Tongue (tissue), 2 donors: Measurements from ENCODE around the gene POM121L2. TPM values are rescaled to one million over a fixed set of nuclear protein-coding genes. Genes with fewer than 3 reads are reported as not detected.

Experiments used
- DNase-seq: peaks from one replicate; pipeline ENCODE4 v3.0.0-alpha.2; 2015
- total RNA-seq: library from RNA; depleted of rRNA; stranded (reverse); fragments of >200 nt; gene quantifications from one replicate; pipeline ENCODE4 v1.2.3, GENCODE V29; 2014

POM121L2 gene
- total RNA-seq = not detected

- DNase-seq = peak; percentile 71
These were observed at the start of gene POM121L2 for GRCh38 chr6:27312146-27312949. TSS of gene POM121L2 (minus strand) at chr6:27312273. CDS start at chr6:27312170, 103 bp downstream.

GRCh38 chr6:27359231-27359630 lies 47.2 kb upstream of the POM121L2 start:
- no peak for DNase-seq

GRCh38 chr6:27358786-27359185 lies 46.7 kb upstream of the POM121L2 start:
- DNase-seq = no peak

GRCh38 chr6:27352850-27353249 lies 40.8 kb upstream of the POM121L2 start:
- no peak for DNase-seq

GRCh38 chr6:27334141-27334540 lies 22.1 kb upstream of the POM121L2 start:
- DNase-seq = no peak

- DNase-seq = no peak
These were observed 21.6 kb upstream of the POM121L2 start for GRCh38 chr6:27333642-27334040.

GRCh38 chr6:27332692-27333641 lies 20.9 kb upstream of the POM121L2 start:
- DNase-seq = peak; percentile 79

GRCh38 chr6:27327023-27327738 lies 15.1 kb upstream of the POM121L2 start:
- DNase-seq = no peak

- no peak for DNase-seq
These were observed 9.8 kb upstream of the POM121L2 start for GRCh38 chr6:27321901-27322300.

- no peak for DNase-seq
These were observed 9.3 kb upstream of the POM121L2 start for GRCh38 chr6:27321370-27321769.

GRCh38 chr6:27318973-27319372 lies 6.9 kb upstream of the POM121L2 start:
- no peak for DNase-seq

GRCh38 chr6:27314046-27314445 lies 2.0 kb upstream of the POM121L2 start:
- DNase-seq = no peak

- no peak for DNase-seq
These were observed 838 bp upstream of the POM121L2 start for GRCh38 chr6:27312950-27313271.

- DNase-seq = no peak
These were observed 297 bp downstream of the POM121L2 start for GRCh38 chr6:27311806-27312145.

- DNase-seq = no peak
These were observed 8.3 kb downstream of the POM121L2 start for GRCh38 chr6:27303613-27304272.

GRCh38 chr6:27297857-27298730 lies 14.0 kb downstream of the POM121L2 start:
- peak; percentile 20 for DNase-seq

- no peak for DNase-seq
These were observed 14.6 kb downstream of the POM121L2 start for GRCh38 chr6:27297484-27297856.

GRCh38 chr6:27296106-27296783 lies 15.8 kb downstream of the POM121L2 start:
- DNase-seq = peak; percentile 26

GRCh38 chr6:27295301-27296079 lies 16.6 kb downstream of the POM121L2 start:
- DNase-seq = peak; percentile 7

GRCh38 chr6:27294409-27294808 lies 17.7 kb downstream of the POM121L2 start:
- peak; percentile 3 for DNase-seq
